Stimulated activated CD4-positive, alpha-beta T cell treated with anti-CD3 and anti-CD28 coated beads, Interleukin-1b, Interleukin-23, amount 100 ng/mL, for 4 hours (primary cell): ENCODE results near the gene UBE2U.
"Not testable (repeated sequence)": the region's sequence is repeated elsewhere in the genome, so short reads cannot be mapped to it uniquely, and the experiment has no call there.

Experiments used
- DNase-seq, 2 donors: peaks; one replicate each; pipeline ENCODE4 v3.0.0-alpha.2; 2020; ENCODE audit warnings: low read depth in 2 of 2

The UBE2U gene

DNA sequence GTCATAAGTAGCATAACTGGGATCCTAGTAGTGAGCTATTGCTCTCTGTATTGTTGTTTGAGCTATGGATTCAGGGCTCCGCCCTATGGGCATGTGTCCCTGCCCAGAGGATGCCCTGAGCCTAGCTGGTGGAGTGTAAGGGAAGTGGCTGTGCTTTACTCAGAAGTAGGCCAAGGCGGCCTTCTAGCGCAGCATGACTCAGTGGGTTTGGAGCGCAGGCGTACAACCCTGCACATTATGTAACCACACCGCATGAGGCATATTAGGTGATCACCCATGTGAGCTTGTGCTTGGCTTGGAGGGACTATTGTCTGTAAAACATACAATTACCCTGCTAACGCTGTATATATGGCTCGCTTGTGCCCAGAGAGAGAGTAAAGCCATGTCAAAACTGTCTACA, 11.1 kb upstream of the UBE2U start:
- DNase-seq, result no peak

DNA sequence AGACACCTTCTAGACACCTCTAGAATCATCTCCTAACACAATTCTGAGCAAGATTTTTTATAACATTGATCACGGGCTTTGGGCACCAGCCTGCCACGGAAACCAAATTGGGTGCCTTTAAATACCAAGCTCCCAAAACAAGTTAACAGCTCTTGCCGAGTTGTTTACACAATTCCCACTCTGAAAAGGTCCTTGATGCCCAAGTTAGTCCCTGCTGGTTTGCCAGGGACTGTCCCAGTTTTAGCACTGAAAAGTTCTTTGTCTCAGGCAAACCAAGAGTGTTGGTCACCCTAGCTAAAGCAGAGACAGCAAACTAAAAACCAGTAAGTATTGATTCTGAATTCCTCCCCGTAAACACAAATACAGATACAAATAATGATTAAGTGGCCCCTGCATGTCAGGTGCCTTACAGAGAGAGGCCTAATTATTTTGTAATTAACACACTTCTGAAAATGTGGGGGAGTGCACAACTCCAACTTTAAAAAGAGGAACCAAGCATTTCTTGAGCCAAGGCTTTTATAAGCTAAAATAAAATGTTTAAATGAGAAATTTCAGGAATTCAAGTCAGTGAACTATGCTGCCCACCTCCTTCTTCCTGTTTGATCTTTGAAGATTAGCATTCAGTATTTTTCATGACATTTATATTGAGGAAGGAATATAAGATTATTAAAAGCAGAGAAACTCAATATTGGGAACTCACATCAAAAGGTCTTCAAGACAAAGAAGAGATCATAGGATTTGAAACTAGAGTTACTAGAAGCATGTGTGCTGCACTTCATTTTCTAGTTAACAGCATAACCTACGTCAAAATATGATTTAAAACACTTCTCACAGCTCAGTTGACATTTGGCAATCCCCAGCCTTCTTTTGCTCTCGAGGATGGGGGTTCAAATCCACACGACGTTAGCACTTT, 9.0 kb upstream of the UBE2U start:
- no peak for DNase-seq

DNA sequence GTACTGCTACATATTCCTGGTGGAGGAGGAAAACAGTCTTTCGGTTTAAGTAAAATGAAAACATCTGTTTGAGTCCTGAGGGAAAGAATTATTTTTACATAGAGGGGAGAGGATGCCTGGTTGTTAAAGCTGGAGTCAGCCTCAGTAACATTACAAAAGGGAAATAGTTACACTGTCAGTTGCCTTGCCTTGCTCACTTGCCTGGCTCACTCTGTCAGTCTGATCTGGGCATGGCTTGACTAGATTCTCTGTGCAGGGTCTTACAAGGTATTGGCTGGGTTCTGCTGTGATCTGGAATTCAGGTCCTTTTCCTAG, 8.4 kb upstream of the UBE2U start:
- DNase-seq, result no peak

DNA sequence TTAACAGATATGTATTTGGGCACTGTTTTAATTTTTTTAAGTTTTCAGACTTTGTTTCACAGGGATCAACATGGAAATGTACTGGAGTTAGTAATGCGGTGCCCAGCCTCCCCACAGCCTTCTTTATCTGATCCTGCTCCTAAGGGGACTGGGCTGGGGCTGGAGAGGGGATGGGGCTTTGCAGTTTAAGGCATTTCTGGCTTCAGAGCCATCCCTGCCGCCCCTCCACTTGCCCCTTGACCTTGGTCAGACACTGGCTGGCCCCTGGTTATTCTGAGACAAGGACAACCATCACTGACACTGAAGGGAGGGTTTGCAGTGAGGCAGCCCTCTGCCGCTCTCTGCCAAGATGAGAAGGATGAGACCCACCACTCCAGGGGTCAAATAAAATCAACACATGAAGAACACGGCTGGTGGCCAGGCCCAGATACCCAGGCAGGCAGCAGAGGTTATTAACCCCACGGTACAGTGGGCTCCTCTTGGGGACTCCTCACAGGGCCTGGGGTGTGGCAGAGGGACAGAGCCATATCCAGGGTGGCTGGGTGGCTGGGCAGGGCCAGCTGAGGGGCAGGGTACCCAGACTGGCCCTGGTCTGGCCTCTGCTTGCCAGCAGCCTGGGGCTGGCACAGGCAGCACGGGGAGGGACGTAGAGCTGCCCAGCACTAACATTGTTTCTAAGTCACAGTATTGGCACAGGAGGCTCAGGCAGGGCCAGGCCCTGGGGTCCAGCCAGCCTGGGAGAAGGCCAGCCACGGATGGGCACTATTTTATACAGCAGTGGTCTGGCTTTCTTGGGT, 7.2 kb upstream of the UBE2U start:
- DNase-seq, result no peak

DNA sequence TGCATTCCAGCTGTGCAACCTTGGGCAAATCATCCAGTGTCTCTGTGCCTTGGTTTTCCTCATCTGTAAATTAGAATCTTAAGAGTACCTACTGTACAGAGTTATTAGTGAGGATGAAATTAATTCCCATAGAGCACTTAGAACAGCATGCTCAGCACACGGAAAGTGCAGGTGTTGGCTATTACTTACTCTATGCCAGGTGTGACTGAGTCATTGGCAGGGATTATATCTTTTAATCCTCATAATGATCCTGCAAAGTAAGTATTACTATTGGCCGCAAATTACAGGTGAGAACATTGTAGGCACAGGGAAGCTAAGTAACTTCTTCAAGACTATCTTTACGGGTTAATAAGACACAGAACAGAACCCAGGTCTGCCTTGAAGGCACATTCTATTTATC, 6.3 kb upstream of the UBE2U start:
- no peak for DNase-seq

DNA sequence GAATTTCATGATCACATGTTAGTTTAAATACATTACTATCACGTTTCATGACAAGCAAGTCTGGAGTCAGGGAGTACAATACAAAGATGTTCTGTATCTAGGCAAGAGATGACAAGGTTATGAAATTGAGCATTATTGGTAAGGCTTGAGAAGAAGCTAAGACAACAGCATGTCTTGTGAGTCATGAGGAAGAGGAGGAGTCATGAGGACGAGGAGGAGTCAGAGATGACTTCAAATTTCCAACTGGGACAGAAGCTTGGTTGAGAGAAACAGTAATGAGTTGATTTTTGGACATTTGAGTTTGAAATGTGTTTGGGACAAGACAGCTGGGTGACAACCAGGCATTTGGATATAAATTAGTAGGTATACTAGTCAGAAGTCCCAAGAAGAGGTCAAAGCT, 4.3 kb upstream of the UBE2U start:
- DNase-seq, result no peak

DNA sequence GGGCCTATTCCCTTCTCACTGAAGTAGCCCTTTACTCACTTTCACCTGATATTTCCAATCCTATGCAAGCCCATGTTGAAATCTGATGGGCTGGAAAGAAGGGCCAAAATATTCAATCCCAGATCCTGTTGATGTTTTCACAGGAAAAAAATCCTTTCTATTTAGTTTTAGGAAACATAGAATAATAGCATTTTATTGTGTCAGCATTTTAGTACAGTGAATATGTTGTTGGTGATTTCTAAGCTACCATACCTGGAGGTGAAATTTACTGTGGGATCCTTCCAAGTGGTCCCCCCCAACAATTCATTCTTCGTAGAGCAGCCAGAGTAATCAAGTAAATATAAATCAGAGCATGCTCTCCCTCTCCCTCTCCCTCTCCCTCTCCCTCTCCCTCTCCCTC, 3.4 kb upstream of the UBE2U start:
- DNase-seq, result no peak

DNA sequence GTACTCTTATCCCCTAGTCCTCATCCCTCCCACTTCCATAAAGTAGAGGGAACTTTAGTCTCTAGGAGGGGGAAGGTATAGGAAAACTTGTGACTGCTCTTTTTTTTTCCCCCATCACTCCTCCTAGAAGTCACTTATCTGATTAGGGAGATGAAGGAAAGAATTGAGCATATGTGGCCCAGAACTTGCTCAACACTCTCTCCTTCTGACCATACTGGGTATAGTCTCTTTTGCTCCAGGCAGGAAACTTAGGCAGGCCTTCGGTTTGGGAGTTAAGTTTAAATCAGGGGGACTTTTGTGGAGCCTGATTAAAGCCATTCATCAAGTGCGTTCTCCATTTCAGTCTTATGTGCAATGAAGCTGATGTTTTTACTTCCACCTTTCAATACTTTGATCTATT, 5.8 kb downstream of the UBE2U start:
- no peak for DNase-seq

DNA sequence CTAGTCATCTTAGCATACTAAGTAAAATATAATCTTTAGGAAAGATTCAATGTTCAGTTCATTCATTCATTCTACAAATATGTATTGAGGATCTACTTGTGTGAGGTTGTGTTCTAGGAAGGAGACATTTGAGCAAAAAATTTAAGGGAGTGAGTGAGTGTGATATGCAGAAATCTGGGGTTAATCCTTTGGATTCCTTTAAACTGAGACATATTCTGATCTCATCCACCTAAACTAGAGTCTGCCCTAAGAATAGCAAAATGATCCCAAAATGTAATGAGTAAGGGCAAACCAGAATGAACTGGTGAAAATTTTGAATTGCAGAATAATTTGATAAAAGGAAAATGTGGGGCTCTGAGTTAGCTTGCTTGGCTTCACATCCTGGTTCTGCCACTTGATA, 8.6 kb downstream of the UBE2U start:
- no peak for DNase-seq

DNA sequence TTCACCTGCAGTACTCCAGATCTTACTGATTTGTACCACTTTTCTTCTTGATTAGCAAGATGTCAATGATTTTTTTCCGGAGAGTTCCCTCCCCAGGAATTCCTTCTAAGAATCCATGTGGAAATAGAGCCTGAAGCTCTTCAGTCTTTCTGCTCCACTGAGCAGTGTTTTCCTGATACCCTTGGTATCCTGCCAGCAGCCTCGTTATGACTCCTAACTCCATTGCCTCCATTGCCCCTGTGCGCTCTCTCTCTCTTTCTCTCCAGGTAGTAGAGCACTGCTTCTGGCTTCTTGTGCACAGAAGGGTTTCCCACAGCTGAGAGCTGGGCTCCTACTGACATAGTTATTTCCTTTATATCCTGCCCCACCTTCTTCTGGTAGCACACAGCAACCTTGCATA, 12.2 kb downstream of the UBE2U start:
- no peak for DNase-seq

DNA sequence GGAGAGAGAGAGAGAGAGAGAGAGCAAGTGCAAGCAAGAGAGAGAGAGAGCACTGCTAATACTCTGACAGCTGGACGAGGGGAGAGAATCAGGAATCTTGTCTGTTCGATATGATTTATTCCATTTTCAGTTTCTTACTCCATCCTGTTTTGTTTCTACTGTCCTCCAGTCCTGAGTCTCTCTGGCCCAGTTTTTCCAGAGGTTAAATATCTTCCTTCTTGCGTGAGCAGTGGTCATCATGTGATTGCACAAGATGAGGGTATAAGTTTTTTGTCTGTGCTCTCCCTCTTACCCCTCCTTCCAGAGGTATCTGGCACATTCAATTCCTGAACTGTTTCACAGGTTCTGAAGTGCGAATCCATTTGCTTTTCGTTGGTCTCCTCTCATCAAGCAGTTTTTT, 16.8 kb downstream of the UBE2U start:
- DNase-seq, result no peak

DNA sequence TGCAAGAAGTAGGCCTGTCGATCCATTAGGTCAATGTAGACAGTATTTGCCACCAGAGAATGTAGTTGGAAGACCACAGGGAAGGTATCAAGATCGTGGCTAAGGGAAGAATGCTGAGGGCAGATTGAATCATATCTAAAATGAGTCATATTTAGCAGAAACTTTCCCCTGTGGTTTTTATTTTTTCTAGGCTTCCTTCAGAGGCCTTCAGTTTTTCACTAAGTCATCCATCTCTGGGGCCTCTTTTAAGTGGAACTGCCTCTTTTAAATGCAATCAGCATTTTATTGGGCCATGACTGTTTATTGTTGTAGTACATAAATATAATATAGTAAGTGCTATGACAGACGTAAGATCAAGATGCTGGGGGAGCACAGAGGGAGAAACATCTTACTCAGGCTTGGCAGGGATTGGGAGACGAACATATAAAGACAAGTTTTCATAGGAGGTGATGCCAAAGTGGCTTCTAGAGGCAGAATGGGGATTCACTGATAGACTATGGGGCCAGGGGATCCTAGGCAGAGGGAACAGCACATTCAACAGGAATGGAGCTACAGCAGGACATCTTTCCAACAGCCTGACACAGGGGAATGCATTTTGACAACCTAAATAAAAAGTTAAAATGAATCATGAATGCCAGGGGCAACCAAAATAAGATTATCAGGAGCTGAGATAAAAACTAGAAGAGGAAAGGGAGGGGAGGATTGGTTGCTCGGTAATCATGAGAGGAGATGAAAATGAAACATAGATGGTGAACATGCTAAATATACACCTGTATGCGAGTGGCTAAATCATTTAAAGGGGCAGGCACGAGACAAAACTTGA, 20.1 kb downstream of the UBE2U start:
- DNase-seq, result no peak

DNA sequence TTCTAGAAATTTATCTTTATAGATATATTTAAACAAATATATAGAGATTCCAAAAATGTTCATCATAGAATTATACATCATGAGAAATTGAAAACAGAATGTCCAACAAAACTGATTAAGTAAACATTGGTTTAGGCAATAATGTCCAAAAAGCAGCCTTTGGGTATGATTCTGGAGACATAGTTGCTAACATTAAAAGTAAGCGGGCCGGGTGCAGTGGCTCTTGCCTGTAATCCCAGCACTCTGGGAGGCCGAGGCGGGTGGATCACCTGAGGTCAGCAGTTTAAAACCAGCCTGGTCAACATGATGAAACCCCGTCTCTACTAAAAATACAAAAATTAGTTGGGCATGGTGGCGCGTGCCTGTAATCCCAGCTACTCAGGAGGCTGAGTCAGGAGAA, 20.8 kb downstream of the UBE2U start:
- not testable (repeated sequence) for DNase-seq

DNA sequence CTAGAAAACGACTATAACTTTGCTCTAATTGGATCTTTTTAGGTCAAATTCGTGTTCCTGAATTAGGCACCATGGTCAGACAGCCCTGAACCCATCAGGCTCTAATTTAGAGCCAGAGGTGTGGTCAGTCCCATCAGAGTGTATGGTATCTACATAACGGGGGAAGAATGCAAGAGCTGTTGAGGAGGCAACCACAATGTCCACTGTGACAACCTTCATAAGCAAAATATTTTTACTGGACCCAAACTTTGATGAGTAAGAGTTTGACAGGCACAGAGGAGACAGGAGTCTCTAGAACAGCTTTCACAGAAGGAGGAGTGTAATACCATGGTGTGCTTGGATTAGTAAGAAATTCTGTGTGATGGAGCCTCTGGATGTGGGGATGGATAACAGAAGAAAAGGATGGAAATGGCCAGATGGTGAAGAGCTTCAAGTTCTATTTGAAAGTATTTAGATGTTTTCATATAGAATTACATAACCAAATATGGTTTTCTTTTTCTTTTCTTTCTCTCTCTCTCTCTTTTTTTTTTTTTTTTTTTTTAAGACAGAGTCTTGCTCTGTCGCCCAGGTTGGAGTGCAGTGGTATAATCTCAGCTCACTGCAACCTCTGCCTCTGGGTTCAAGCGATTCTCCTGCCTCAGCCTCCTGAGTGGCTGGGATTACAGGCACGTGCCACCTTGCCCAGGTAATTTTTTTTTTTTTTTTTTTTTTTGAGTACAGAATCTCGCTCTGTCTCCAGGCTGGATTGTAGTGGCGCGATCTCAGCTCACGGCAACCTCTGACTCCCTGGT, 24.9 kb downstream of the UBE2U start:
- DNase-seq, result no peak

DNA sequence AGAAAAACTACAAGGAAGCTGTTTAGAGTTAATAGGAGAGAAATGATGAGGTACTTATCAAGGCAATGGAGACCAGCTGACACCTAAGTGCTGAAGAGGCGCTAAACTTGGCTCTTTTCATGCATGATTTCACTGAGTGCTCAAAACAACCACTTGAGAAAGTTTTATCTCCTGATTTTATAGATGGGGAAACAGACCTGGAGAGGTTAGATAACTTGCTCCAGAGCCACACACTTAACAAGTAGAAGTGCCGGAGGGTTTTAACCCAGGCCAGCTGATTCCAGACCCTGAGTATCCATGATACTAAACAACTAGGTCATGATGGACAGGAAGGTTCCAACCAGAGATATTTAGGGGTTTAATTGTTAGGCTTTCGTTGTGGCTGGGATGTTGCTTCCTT, 25.9 kb downstream of the UBE2U start:
- DNase-seq, result no peak

DNA sequence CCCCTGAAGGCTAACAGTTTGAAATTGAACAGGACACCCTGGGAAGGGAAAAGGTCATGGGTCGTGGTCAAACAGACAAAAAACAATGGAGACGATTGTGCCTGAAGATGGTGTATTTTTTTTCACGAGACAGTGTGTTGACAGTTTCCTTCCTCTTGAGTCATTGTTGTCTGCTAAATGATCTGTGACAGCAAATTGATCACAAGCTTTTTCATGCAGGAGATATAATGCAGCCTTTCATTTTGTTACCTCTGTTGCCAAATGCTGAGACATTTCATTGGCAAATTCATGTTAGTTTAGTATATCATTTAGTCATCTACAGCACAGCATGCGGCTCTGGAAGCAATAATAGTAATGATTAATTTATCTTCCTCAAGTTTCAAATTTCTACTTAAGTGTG, 27.7 kb downstream of the UBE2U start:
- no peak for DNase-seq

DNA sequence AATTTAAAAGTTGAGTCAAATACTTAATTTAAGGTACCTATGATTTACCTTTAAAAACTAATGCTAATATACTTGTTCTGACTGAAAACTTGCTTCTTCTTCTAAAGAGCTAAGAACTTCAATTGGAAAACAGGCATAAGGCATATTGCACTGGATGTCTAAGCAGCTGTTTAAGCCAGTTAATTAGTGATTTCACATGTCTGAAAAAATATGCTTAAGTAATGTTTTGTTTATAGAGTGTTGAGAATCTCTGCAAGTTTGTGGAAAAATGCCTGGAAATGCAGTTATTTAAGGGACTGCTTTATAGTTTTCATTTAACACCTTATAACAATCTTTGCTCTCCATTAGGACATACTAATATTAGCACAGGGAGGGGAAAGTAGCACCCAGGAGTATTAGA, 28.2 kb downstream of the UBE2U start:
- DNase-seq, result no peak

DNA sequence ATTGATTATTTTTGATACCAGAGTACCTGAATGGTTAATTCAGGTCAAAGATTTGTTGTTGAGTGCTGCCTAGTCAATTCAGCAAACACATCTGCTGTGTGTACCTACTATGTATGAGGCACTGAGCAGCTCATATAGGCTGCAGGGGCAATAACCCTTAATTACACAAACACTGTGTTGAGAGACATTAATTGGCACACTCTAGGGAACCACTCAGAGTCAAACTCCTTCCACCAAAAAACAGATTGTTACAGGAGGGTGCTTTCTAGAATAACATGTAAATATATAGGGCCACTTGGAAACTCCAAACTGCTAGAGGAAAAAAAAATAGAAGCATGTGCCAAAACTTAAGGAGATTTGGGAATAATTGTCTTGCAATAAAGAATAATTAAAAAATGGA, 31.3 kb downstream of the UBE2U start:
- DNase-seq, result no peak

DNA sequence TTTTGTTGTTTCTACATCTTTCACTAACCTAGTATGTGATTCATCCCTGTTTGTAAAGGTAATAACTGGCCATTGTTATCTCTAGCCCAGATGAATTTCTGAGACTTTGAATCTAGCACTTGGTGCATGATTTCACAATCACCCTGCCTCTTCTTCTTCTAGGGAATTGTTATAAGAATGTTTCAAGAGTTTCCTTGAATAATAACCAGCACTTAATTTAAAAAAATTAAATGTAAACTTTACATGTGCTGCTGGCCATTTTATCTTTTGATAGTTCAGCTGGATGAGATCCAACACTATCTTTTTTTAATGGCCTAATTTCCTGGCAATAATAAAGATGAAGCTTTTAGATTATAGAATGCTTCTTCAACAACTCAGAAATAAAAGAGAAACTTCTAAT, 31.8 kb downstream of the UBE2U start:
- no peak for DNase-seq

DNA sequence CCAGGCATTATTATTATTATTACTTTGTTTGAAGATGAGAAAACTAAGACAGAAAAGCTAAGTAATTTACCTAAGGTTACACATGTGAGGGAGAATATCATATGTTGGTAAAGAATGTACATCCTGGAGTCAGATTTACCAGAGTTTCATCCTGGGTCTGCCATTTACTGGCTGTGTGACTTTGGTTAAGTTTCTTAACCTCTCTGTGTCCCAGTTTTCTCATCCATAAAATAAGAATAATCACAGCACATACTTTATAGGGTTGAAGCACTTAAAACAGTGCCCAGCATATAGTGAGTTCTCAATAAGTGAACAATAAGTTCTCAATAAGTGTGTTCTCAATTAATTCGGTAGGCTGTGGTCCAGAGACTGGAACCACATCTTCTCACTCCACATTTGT, 32.5 kb downstream of the UBE2U start:
- no peak for DNase-seq

DNA sequence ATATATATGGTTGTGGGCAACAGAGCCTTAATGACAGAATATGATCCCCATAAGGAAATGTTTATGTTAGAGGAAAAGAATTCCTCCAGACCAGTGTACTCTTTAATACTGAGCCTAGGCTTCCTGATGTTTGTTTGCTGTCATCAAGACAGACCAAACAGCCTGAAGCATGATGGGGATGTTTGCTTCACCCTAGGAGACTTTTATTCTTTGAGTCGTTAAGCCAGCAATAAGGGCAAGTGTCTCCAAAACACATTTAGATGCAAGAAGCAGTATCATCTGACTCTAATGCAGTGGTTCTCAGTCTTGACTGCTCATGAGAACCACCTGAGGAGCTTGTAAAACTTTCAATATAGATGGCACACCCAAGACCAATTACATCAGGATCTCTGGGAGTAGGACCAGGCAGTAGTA, 33.1 kb downstream of the UBE2U start:
- DNase-seq, result no peak

DNA sequence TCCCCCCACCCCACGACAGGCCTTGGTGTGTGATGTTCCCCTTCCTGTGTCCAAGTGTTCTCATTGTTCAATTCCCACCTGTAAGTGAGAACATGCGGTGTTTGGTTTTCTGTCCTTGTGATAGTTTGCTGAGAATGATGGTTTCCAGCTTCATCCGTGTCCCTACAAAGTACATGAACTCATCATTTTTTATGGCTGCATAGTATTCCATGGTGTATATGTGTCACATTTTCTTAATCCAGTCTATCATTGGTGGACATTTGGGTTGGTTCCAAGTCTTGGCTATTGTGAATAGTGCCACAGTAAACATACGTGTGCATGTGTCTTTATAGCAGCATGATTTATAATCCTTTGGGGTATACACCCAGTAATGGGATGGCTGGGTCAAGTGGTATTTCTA, 36.1 kb downstream of the UBE2U start:
- not testable (repeated sequence) for DNase-seq
